Muscle layer of duodenum (tissue), 2 donors: ENCODE data around the gene C6orf136.
"Not testable (repeated sequence)": the region's sequence is repeated elsewhere in the genome, so short reads cannot be mapped to it uniquely, and the experiment has no call there.

Experiments
- H3K27ac ChIP-seq: one replicate; pipeline ENCODE4 v1.7.0; 2013; ENCODE audit warnings: mild to moderate bottlenecking, low read length
- H3K27me3 ChIP-seq: one replicate; pipeline ENCODE4 v1.7.0; 2013; ENCODE audit warnings: low read depth, mild to moderate bottlenecking, control low read depth, low read length
- H3K36me3 ChIP-seq, 2 donors: one replicate each; pipeline ENCODE4 v1.7.0; 2013; ENCODE audit warnings: low read length in 2 of 2, control low read depth in 1 of 2, mild to moderate bottlenecking in 1 of 2; ENCODE audit not compliant: insufficient read depth in 2 of 2, control insufficient read depth in 1 of 2
- H3K4me1 ChIP-seq, 2 donors: one replicate each; pipeline ENCODE4 v1.7.0; 2013; ENCODE audit warnings: low read length in 2 of 2, mild to moderate bottlenecking in 2 of 2, control low read depth in 1 of 2, moderate library complexity in 1 of 2; ENCODE audit not compliant: insufficient read depth in 2 of 2, control insufficient read depth in 1 of 2
- H3K4me3 ChIP-seq, 2 donors: one replicate each; pipeline ENCODE4 v1.7.0; 2013; ENCODE audit warnings: low read length in 2 of 2, low read depth in 1 of 2, mild to moderate bottlenecking in 1 of 2
- H3K9me3 ChIP-seq, 2 donors: one replicate each; pipeline ENCODE4 v1.7.0; 2013; ENCODE audit warnings: low read length in 2 of 2, control low read depth in 1 of 2, mild to moderate bottlenecking in 1 of 2; ENCODE audit not compliant: control insufficient read depth in 1 of 2
- donor health status: healthy.

Gene C6orf136

GRCh38 chr6:30666300-30666699, 19.4 kb downstream of the C6orf136 start:
- H3K4me3 ChIP-seq, H3K27ac ChIP-seq, H3K4me1 ChIP-seq, H3K27me3 ChIP-seq, H3K9me3 ChIP-seq: not testable (repeated sequence)
- H3K36me3 ChIP-seq = peaks cover 60 to 74% of the 10 kb centered on the region in 2 donors

GRCh38 chr6:30670760-30671527, 24.0 kb downstream of the C6orf136 start:
- no peaks in the 10 kb centered on the region for H3K9me3 ChIP-seq
- no peak overlapping the region for H3K4me3 ChIP-seq
- peaks cover 0 to 20% of the 10 kb centered on the region in 2 donors for H3K4me1 ChIP-seq
- H3K36me3 ChIP-seq = peaks cover 24 to 34% of the 10 kb centered on the region in 2 donors
- H3K27me3 ChIP-seq = no peaks in the 10 kb centered on the region
- no peak overlapping the region for H3K27ac ChIP-seq

GRCh38 chr6:30672445-30673253, 25.7 kb downstream of the C6orf136 start, which contains the start of gene DHX16:
DHX16 (minus strand) TSS chr6:30673006; CDS start chr6:30672841, 165 bp downstream.
- Histone ChIP-seq H3K4me1 (peaks cover 0 to 20% of the 10 kb centered on the region in 2 donors), H3K36me3 (peaks cover 28 to 38% of the 10 kb centered on the region in 2 donors), H3K27me3 (no peaks in the 10 kb centered on the region), H3K27ac (peak within 1 kb of the TSS; percentile 74), H3K9me3 (no peaks in the 10 kb centered on the region), H3K4me3 (peak within 1 kb of the TSS; percentile 79 to 91)

GRCh38 chr6:30676660-30677285, 29.8 kb downstream of the C6orf136 start:
- H3K9me3 ChIP-seq = no peaks in the 10 kb centered on the region
- peaks cover 11 to 38% of the 10 kb centered on the region in 2 donors for H3K4me1 ChIP-seq
- H3K27ac ChIP-seq = no peak overlapping the region
- H3K4me3 ChIP-seq = no peak overlapping the region
- H3K36me3 ChIP-seq = peaks cover 24 to 30% of the 10 kb centered on the region in 2 donors
- no peaks in the 10 kb centered on the region for H3K27me3 ChIP-seq

- Histone ChIP-seq H3K4me1 (peaks cover 11 to 40% of the 10 kb centered on the region in 2 donors), H3K27me3 (no peaks in the 10 kb centered on the region), H3K27ac (peak overlapping the region; percentile 85), H3K36me3 (peaks cover 24 to 30% of the 10 kb centered on the region in 2 donors), H3K4me3 (peak overlapping the region; percentile 59 to 97), H3K9me3 (no peaks in the 10 kb centered on the region)
Measured at GRCh38 chr6:30678964-30679726, 32.2 kb downstream of the C6orf136 start.

GRCh38 chr6:30679765-30680535, 33.0 kb downstream of the C6orf136 start:
- Histone ChIP-seq H3K9me3 (no peaks in the 10 kb centered on the region), H3K27me3 (no peaks in the 10 kb centered on the region), H3K4me1 (peaks cover 11 to 40% of the 10 kb centered on the region in 2 donors), H3K4me3 (peak overlapping the region; percentile 59 to 97), H3K27ac (peak overlapping the region; percentile 85), H3K36me3 (peaks cover 24 to 30% of the 10 kb centered on the region in 2 donors)

GRCh38 chr6:30681766-30682142, 34.8 kb downstream of the C6orf136 start:
- Histone ChIP-seq H3K9me3 (no peaks in the 10 kb centered on the region), H3K36me3 (peaks cover 15 to 23% of the 10 kb centered on the region in 2 donors), H3K27ac (peak overlapping the region; percentile 96), H3K4me3 (peak overlapping the region; percentile 88 to 97), H3K4me1 (peaks cover 11 to 40% of the 10 kb centered on the region in 2 donors), H3K27me3 (no peaks in the 10 kb centered on the region)

GRCh38 chr6:30682143-30683117, 35.5 kb downstream of the C6orf136 start:
- Histone ChIP-seq H3K4me1 (peaks cover 11 to 40% of the 10 kb centered on the region in 2 donors), H3K4me3 (peak overlapping the region; percentile 88 to 97), H3K9me3 (no peaks in the 10 kb centered on the region), H3K27ac (peak overlapping the region; percentile 96), H3K27me3 (no peaks in the 10 kb centered on the region), H3K36me3 (peaks cover 12 to 19% of the 10 kb centered on the region in 2 donors)

- peaks cover 12% of the 10 kb centered on the region in 2 donors for H3K36me3 ChIP-seq
- no peaks in the 10 kb centered on the region for H3K27me3 ChIP-seq
- peak overlapping the region; percentile 88 to 97 for H3K4me3 ChIP-seq
- peak overlapping the region; percentile 96 for H3K27ac ChIP-seq
- peaks cover 17 to 47% of the 10 kb centered on the region in 2 donors for H3K4me1 ChIP-seq
- no peaks in the 10 kb centered on the region for H3K9me3 ChIP-seq
Measured at GRCh38 chr6:30683183-30683979, 36.4 kb downstream of the C6orf136 start.
